Measurements from ENCODE around the gene ZBTB48.

DNA sequence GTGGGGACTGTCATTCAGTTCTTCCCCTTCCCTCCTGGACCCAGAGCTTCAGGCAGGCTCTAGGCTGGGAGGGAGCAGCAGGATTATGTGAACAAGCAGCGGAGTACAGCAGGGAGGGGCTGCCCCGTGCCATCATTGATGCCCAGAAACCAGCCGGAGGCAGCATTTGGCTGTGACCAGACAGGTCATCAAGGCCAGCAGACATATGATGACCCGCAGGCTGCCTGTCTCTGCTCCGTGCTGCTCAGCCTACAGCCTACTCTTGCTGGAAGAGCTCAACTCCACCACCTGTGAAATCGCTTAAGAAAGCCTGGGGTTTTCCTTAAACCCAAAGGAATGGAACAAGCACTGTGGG is 18.0 kb downstream of the ZBTB48 start:
- TF ChIP-seq, protein P1, sequence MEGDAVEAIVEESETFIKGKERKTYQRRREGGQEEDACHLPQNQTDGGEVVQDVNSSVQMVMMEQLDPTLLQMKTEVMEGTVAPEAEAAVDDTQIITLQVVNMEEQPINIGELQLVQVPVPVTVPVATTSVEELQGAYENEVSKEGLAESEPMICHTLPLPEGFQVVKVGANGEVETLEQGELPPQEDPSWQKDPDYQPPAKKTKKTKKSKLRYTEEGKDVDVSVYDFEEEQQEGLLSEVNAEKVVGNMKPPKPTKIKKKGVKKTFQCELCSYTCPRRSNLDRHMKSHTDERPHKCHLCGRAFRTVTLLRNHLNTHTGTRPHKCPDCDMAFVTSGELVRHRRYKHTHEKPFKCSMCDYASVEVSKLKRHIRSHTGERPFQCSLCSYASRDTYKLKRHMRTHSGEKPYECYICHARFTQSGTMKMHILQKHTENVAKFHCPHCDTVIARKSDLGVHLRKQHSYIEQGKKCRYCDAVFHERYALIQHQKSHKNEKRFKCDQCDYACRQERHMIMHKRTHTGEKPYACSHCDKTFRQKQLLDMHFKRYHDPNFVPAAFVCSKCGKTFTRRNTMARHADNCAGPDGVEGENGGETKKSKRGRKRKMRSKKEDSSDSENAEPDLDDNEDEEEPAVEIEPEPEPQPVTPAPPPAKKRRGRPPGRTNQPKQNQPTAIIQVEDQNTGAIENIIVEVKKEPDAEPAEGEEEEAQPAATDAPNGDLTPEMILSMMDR (IDR thresholded peaks at IDR 0.05; ENCODE audit: insufficient read depth, low read depth, low read length): no peak
- TF ChIP-seq EZH2 (IDR thresholded peaks at IDR 0.05; ENCODE audit: insufficient read depth, low read length): no peak

Measured in astrocyte (in vitro differentiated cells and primary cell).